Hematopoietic multipotent progenitor cell treated with erythropoietin and hydrocortisone succinate and interleukin-3 and kit ligand, for 15 days (in vitro differentiated cells): ENCODE measurements around the gene PGLYRP2.

Source experiments
- DNase-seq: peaks from one replicate; pipeline ENCODE4 v3.0.0-alpha.2; 2015; ENCODE audit warnings: low spot score

The PGLYRP2 gene

DNA sequence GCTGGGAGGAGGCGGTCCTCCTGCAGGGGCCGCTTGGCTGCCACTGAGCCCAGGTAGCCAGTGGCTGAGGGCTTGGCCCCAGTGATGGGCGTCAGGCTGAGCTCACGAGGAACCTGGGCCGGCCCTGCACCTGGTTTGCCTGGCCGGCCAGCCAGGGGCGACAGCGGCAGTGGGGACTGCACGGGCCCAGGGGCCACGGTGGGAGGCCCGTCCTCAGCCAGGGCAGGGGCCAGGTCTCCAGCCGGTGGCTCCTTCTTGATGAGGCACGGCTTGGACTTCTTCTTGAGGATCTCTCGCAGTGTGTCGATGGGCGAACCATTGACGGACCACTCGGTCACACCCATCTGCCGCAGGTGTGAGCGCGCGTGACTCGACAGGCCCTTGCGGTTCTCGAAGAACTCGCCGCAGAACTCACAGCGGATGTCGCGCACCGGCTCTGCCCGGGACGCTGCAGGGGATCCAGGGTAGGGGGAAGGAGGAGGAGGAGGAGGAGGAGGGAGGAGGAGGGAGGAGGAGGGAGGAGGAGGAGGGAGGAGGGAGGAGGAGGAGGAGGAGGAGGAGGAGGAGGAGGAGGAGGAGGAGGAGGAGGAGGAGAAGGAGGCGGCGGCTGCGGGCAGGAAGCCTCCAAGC lies 53.9 kb downstream of the PGLYRP2 start:
- no peak for DNase-seq

DNA sequence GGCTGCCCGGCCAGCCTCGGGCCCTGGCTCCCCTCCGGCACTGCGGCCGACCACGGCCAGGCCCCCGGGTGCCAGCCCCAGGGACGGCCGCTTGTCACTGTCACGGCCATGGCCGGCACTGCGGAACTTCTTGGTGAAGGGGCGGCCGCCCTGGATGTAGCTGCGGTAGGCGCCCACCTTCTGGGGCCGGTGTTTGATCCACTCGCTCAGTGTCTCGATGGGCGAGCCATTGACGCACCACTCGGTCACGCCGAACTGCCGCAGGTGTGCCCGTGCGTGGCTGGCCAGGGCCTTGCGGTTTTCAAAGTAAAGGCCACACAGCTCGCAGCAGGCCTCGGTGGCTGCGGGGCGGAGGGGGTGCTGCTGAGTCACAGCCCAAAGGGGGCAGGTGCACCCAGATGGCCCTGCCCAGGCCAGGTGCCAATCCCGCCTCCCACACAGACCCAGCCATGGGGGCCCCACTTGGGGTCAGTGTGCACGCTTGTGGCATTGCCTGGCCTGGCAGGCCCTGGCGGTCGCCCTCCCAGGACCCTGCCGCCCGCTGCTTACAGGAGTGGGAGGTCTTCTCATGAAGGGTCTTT lies 54.5 kb downstream of the PGLYRP2 start:
- no peak for DNase-seq

DNA sequence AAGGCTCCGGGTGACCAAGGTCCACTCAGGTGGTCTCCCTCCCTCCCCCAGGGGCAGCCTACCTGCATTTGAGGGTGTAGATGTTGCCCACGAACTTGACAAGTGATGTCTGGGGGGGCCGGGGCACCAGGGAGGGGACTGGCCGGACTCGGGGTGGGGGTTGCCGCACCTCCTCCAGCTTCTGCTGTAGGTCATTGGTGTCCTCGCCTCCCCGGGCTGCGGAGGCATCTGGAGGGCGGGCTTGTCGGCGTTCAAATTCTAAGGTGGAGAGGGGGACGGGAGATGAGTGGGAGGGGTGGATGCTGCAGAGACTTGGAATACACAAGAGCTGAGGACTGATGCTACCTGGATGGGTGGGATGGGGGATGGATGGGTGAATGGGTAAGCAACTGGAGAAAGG lies 55.2 kb downstream of the PGLYRP2 start:
- DNase-seq, result no peak

DNA sequence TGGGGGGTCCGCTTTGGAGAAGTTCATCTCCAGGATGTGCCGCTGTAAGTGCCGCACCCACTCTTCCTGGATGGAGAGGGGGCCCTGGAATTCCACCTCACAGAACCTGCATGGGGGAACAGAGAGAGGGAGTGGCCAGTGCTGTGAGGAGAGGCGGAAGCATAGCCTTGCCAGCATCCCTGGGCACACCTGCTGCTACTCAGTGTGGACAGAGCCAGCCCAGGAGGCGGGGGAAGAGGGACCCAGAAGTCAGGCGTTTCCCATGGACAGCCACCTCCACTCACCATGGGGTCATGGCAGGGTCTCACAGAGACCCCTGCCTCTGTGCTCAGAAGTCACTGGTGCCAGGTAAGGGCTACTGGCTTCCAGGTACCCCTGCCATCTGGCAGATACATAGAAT lies 56.2 kb downstream of the PGLYRP2 start:
- DNase-seq, result no peak

- no peak for DNase-seq
Measured at GRCh38 chr19:15422296-15423075, 56.8 kb downstream of the PGLYRP2 start.

GRCh38 chr19:15421721-15422260 lies 57.5 kb downstream of the PGLYRP2 start:
- no peak for DNase-seq

DNA sequence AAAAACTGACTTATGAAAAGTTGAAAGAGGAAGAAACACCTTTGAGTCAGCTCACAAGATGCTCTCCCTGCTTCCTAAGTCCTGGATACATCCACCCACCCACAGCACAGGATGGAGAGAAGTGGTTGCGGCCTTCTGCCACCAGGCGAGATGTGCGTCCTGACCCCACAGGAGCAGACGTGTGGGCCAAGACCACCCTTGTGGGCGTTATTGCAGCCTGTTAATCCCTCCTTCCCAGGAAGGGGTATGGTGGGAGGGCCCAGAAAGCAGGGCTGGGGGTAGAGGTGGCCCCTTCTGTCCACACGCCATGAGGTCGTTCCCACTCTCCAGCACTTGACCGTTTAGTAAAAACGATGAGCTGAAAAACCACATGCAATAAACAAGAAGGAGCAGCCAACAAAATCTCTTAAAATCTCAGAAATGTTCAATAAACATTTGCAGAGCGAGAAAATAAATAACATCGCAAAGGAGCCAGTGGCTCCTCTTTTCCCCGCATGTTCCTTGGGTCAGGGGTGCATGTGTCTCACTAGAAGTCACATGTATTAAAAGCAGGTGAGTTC lies 58.1 kb downstream of the PGLYRP2 start:
- DNase-seq, result no peak

GRCh38 chr19:15419413-15420025 lies 59.8 kb downstream of the PGLYRP2 start:
- DNase-seq, result no peak
